Measurements from ENCODE around the gene FOXN3. TPM values are rescaled to one million over a fixed set of nuclear protein-coding genes. Genes with fewer than 3 reads are reported as not detected.

The FOXN3 gene
- total RNA-seq, 1 donor from 2014 or later = 122 TPM

DNA sequence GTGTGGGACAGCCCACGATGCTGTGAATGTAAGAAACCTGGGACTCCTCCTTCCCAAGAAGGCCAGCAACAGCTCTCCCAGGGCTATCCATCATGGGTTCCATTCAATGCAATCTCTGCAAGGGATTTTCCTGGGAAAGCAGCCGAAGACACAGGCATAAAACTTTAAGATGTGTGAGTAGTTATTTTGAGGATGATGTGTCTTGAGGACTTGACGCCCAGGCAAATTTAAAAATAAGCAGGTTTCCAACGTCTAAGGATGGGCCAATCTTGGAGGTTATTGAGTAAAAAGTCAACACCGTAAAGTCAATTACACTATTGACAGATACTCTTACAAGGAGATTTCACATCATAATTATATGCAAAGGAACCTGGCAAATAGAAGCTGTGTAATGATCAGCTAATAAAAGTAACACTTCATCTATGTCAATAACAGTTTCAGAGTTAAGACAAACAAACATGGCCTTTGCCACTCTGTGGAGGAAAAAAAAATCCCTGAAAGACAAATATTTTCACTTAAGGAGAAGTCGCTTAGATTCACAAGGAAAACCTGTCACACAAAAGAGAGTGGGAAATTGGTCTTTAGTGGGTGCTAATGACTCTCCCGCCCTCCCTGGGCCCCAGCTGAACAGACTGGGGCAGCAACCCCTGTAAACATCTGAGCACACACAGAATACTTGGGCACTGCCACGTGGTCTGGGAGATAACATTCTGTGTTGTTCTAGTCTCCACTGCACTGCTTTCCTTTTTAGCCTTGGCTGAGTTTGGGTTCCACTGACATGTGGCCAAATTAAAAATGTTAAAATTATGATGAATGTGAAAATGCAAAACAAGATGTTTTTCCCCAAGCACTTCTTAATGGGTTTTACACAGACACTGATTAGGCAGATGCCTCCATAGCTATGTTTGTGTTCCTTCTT lies 240.9 kb downstream of the FOXN3 start:
- Mint-ChIP-seq H3K27me3 (ENCODE audit: low read depth, unreplicated experiment) (no peaks in the 10 kb centered on the region), H3K27ac (ENCODE audit: unreplicated experiment) (no peak overlapping the region)
- no peak for FAIRE-seq

DNA sequence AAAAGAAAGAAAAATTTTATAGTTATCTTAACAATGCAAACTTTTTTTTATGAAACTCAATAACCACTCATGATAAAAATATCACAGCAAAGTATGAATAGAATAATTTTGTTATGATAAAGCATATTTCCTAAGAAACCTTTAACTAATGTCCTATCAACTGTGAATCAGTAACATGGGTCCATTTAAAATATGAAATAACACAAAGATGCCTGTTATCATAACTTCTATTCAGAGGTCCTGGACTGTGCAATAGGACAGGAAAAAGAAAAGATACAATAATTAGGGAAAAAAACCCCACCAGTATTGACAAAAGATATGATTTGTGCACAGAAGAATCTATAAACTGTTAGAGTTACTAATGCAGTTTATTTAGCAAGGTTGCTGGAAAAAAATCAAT lies 245.4 kb downstream of the FOXN3 start:
- no peak for TF ChIP-seq EZH2 (IDR thresholded peaks at IDR 0.05; ENCODE audit: insufficient read depth, low read length)
- TF ChIP-seq, protein P1, sequence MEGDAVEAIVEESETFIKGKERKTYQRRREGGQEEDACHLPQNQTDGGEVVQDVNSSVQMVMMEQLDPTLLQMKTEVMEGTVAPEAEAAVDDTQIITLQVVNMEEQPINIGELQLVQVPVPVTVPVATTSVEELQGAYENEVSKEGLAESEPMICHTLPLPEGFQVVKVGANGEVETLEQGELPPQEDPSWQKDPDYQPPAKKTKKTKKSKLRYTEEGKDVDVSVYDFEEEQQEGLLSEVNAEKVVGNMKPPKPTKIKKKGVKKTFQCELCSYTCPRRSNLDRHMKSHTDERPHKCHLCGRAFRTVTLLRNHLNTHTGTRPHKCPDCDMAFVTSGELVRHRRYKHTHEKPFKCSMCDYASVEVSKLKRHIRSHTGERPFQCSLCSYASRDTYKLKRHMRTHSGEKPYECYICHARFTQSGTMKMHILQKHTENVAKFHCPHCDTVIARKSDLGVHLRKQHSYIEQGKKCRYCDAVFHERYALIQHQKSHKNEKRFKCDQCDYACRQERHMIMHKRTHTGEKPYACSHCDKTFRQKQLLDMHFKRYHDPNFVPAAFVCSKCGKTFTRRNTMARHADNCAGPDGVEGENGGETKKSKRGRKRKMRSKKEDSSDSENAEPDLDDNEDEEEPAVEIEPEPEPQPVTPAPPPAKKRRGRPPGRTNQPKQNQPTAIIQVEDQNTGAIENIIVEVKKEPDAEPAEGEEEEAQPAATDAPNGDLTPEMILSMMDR (IDR thresholded peaks at IDR 0.05; ENCODE audit: insufficient read depth, low read depth, low read length) = no peak
- no peak overlapping the region for H3K27ac Mint-ChIP-seq (ENCODE audit: unreplicated experiment)
- Histone ChIP-seq H3K79me2 (ENCODE audit: insufficient read depth, low read length) (no peaks in the 10 kb centered on the region), H3K27ac (ENCODE audit: low read depth, low read length) (no peak overlapping the region), H4K20me1 (ENCODE audit: insufficient read depth, low read length) (no peaks in the 10 kb centered on the region), H3K9me3 (ENCODE audit: insufficient read depth, low read depth, low read length) (no peaks in the 10 kb centered on the region), H2AFZ (ENCODE audit: low read depth, low read length) (no peak overlapping the region), H3K9ac (ENCODE audit: low read length) (no peak overlapping the region), H3K36me3 (ENCODE audit: insufficient read depth, low read length) (peaks cover 8% of the 10 kb centered on the region), H3K27me3 (ENCODE audit: insufficient read depth, low read length) (no peaks in the 10 kb centered on the region), H3K4me3 (ENCODE audit: insufficient read depth, low read depth, low read length) (no peak overlapping the region), H3K4me2 (ENCODE audit: low read length) (no peak overlapping the region), H3K4me1 (ENCODE audit: insufficient read depth, low read length) (no peaks in the 10 kb centered on the region)
- H3K9me3 Mint-ChIP-seq (ENCODE audit: unreplicated experiment) = no peaks in the 10 kb centered on the region
- no peaks in the 10 kb centered on the region for H3K27me3 Mint-ChIP-seq (ENCODE audit: low read depth, unreplicated experiment)
- FAIRE-seq (no peak), DNase-seq (ENCODE audit: low read depth) (no peak)
- H3K4me1 Mint-ChIP-seq (ENCODE audit: low read depth, unreplicated experiment) = no peaks in the 10 kb centered on the region
- no peak overlapping the region for H3K4me3 Mint-ChIP-seq (ENCODE audit: unreplicated experiment)
- H3K36me3 Mint-ChIP-seq (ENCODE audit: low read depth, unreplicated experiment) = peaks cover 19% of the 10 kb centered on the region

More for the DNA sequence above, 240.9 kb downstream of the FOXN3 start:
- Mint-ChIP-seq H3K4me1 (ENCODE audit: low read depth, unreplicated experiment) (peaks cover 9% of the 10 kb centered on the region), H3K4me3 (ENCODE audit: unreplicated experiment) (no peak overlapping the region), H3K36me3 (ENCODE audit: low read depth, unreplicated experiment) (peaks cover 23% of the 10 kb centered on the region), H3K9me3 (ENCODE audit: unreplicated experiment) (no peaks in the 10 kb centered on the region)
- DNase-seq (ENCODE audit: low read depth) = no peak
- Histone ChIP-seq H3K9ac (ENCODE audit: low read length) (no peak overlapping the region), H3K4me2 (ENCODE audit: low read length) (no peak overlapping the region), H3K27ac (ENCODE audit: low read depth, low read length) (no peak overlapping the region), H3K9me3 (ENCODE audit: insufficient read depth, low read depth, low read length) (no peaks in the 10 kb centered on the region), H4K20me1 (ENCODE audit: insufficient read depth, low read length) (peaks cover 8% of the 10 kb centered on the region), H3K4me3 (ENCODE audit: insufficient read depth, low read depth, low read length) (no peak overlapping the region), H3K79me2 (ENCODE audit: insufficient read depth, low read length) (no peaks in the 10 kb centered on the region), H3K36me3 (ENCODE audit: insufficient read depth, low read length) (peaks cover 8% of the 10 kb centered on the region), H3K27me3 (ENCODE audit: insufficient read depth, low read length) (no peaks in the 10 kb centered on the region), H3K4me1 (ENCODE audit: insufficient read depth, low read length) (no peaks in the 10 kb centered on the region), H2AFZ (ENCODE audit: low read depth, low read length) (no peak overlapping the region)
- no peak for TF ChIP-seq EZH2 (IDR thresholded peaks at IDR 0.05; ENCODE audit: insufficient read depth, low read length)
- TF ChIP-seq, protein P1 (IDR thresholded peaks at IDR 0.05; ENCODE audit: insufficient read depth, low read depth, low read length) = no peak

DNA sequence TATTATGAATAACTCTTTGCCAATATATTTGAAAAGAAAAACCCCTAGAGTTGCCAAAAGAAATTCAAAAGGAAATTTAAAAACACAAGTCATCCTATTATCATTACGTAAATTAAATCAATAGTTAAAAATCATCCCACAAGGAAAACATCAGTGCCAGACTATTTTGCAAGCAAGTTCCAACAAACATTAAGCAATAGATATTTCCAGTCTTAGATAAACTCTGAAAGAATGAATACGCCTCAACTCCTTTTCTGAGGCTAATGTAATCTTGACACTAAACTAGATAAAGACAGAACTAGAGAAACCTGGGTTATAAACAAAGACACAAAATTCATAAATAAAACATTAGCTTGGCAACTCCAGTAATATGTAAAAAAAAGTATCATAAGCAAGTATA lies 245.9 kb downstream of the FOXN3 start:
- H3K4me3 ChIP-seq (ENCODE audit: insufficient read depth, low read depth, low read length) = no peak overlapping the region
- H3K4me1 ChIP-seq (ENCODE audit: insufficient read depth, low read length) = no peaks in the 10 kb centered on the region
- H3K79me2 ChIP-seq (ENCODE audit: insufficient read depth, low read length) = no peaks in the 10 kb centered on the region
- no peak overlapping the region for H3K27ac ChIP-seq (ENCODE audit: low read depth, low read length)
- H3K27me3 ChIP-seq (ENCODE audit: insufficient read depth, low read length) = no peaks in the 10 kb centered on the region
- no peaks in the 10 kb centered on the region for H3K27me3 Mint-ChIP-seq (ENCODE audit: low read depth, unreplicated experiment)
- no peak overlapping the region for H3K4me3 Mint-ChIP-seq (ENCODE audit: unreplicated experiment)
- no peak for FAIRE-seq
- H3K36me3 ChIP-seq (ENCODE audit: insufficient read depth, low read length) = peaks cover 8% of the 10 kb centered on the region
- H3K36me3 Mint-ChIP-seq (ENCODE audit: low read depth, unreplicated experiment) = peaks cover 20% of the 10 kb centered on the region
- H3K9me3 ChIP-seq (ENCODE audit: insufficient read depth, low read depth, low read length) = no peaks in the 10 kb centered on the region
- no peak overlapping the region for H3K4me2 ChIP-seq (ENCODE audit: low read length)
- no peaks in the 10 kb centered on the region for H3K9me3 Mint-ChIP-seq (ENCODE audit: unreplicated experiment)
- no peaks in the 10 kb centered on the region for H4K20me1 ChIP-seq (ENCODE audit: insufficient read depth, low read length)
- H2AFZ ChIP-seq (ENCODE audit: low read depth, low read length) = no peak overlapping the region
- H3K27ac Mint-ChIP-seq (ENCODE audit: unreplicated experiment) = no peak overlapping the region
- H3K4me1 Mint-ChIP-seq (ENCODE audit: low read depth, unreplicated experiment) = no peaks in the 10 kb centered on the region
- TF ChIP-seq, protein P1 (IDR thresholded peaks at IDR 0.05; ENCODE audit: insufficient read depth, low read depth, low read length) = no peak
- TF ChIP-seq EZH2 (IDR thresholded peaks at IDR 0.05; ENCODE audit: insufficient read depth, low read length) = no peak
- DNase-seq (ENCODE audit: low read depth) = peak; percentile 38
- H3K9ac ChIP-seq (ENCODE audit: low read length) = no peak overlapping the region

All from astrocyte (in vitro differentiated cells and primary cell).